ENCODE data around the gene ZWILCH.

GRCh38 chr15:66502491-66502890 is 2.6 kb upstream of the ZWILCH start:
- TF ChIP-seq YY1 (IDR thresholded peaks at IDR 0.05; ENCODE audit: insufficient read depth, insufficient read length): no peak
- no peak for TF ChIP-seq ZNF274 (IDR thresholded peaks at IDR 0.05; ENCODE audit: low read depth, low read length)
